CD8-positive, alpha-beta memory T cell (primary cell): ENCODE results near the gene VWF. TPM values are rescaled to one million over a fixed set of nuclear protein-coding genes. Genes with fewer than 3 reads are reported as not detected.

Source experiments
- CTCF ChIA-PET: fragments of 350-600 bp; sonication (Branson Sonifier 250); formaldehyde crosslinking; loops from one replicate; lab custom pipeline; 2021; ENCODE audit warnings: antibody characterized with exemption; lab: Charles Lee
- POLR2A ChIA-PET: fragments of 350-600 bp; sonication (Branson Sonifier 250); formaldehyde crosslinking; loops from one replicate; lab custom pipeline; 2021; ENCODE audit warnings: antibody characterized with exemption; lab: Charles Lee
- DNase-seq, 5 donors: peaks; one replicate each; pipeline versions ENCODE4 v3.0.0 to v3.0.0-alpha.2; 2020 to 2022; ENCODE audit warnings: mixed read lengths in 1 of 5
- H3K27ac ChIP-seq: one replicate; pipeline ENCODE4 v1.7.0; 2013; ENCODE audit warnings: low read depth, mild to moderate bottlenecking, low read length, moderate library complexity
- H3K27me3 ChIP-seq: 2 replicates; pipeline ENCODE4 v1.7.0; 2013; ENCODE audit warnings: low read length, mild to moderate bottlenecking; ENCODE audit not compliant: insufficient read depth, poor library complexity, severe bottlenecking
- H3K36me3 ChIP-seq: 2 replicates; pipeline ENCODE4 v1.7.0; 2013; ENCODE audit warnings: mild to moderate bottlenecking, low read length, moderate library complexity; ENCODE audit not compliant: insufficient read depth
- H3K4me1 ChIP-seq: 2 replicates; pipeline ENCODE4 v1.7.0; 2013; ENCODE audit warnings: mild to moderate bottlenecking, low read length, moderate library complexity; ENCODE audit not compliant: insufficient read depth
- H3K4me3 ChIP-seq: 2 replicates; pipeline ENCODE4 v1.7.0; 2013; ENCODE audit warnings: mild to moderate bottlenecking, low read length
- H3K9me3 ChIP-seq: 2 replicates; pipeline ENCODE4 v1.7.0; 2013; ENCODE audit warnings: mild to moderate bottlenecking, low read length
- H3K27ac Mint-ChIP-seq, 8 donors: one replicate each; pipeline ENCODE4 v1.8.0; 2020 to 2021; ENCODE audit warnings: mixed read lengths in 8 of 8, mild to moderate bottlenecking in 6 of 8, inconsistent platforms in 3 of 8, moderate library complexity in 3 of 8
- H3K27me3 Mint-ChIP-seq, 2 donors: one replicate each; pipeline ENCODE4 v1.8.0; 2020 to 2021; ENCODE audit warnings: mixed read lengths in 2 of 2, mild to moderate bottlenecking in 1 of 2, moderate library complexity in 1 of 2
- H3K36me3 Mint-ChIP-seq, 3 donors: one replicate each; pipeline ENCODE4 v1.8.0; 2020 to 2021; ENCODE audit warnings: mixed read lengths in 3 of 3, inconsistent platforms in 1 of 3, mild to moderate bottlenecking in 1 of 3
- H3K4me1 Mint-ChIP-seq, 3 donors: one replicate each; pipeline ENCODE4 v1.8.0; 2020 to 2021; ENCODE audit warnings: mixed read lengths in 3 of 3, inconsistent platforms in 1 of 3, mild to moderate bottlenecking in 1 of 3
- H3K4me3 Mint-ChIP-seq, 7 donors: one replicate each; pipeline ENCODE4 v1.8.0; 2020 to 2021; ENCODE audit warnings: mixed read lengths in 7 of 7, mild to moderate bottlenecking in 6 of 7, moderate library complexity in 4 of 7, inconsistent platforms in 2 of 7
- H3K9me3 Mint-ChIP-seq, 5 donors: one replicate each; pipeline ENCODE4 v1.8.0; 2020 to 2022; ENCODE audit warnings: mixed read lengths in 5 of 5, mild to moderate bottlenecking in 3 of 5, moderate library complexity in 2 of 5, inconsistent platforms in 1 of 5
- polyA plus RNA-seq: library from polyadenylated mRNA; unstranded; fragments of 300-500 nt; fragmentation: Illumina TruSeq; gene quantifications from one replicate; pipeline ENCODE4 v1.2.3, GENCODE V29; 2021
- total RNA-seq, 2 experiments: library from RNA; stranded (reverse); gene quantifications; one replicate each; pipeline ENCODE4 v1.2.3, GENCODE V29; 2021

VWF gene
- total and polyA plus RNA-seq, 3 experiments from 2014 or later = 0.02 TPM; not detected in 2

- Mint-ChIP-seq H3K4me3 (no peak overlapping the region), H3K27ac (no peak overlapping the region), H3K9me3 (no peaks in the 10 kb centered on the region), H3K4me1 (no peaks in the 10 kb centered on the region), H3K27me3 (peaks cover 10 to 25% of the 10 kb centered on the region in 2 donors), H3K36me3 (no peaks in the 10 kb centered on the region)
- POLR2A ChIA-PET = no interaction called here
- no peak for DNase-seq
- H3K4me1 ChIP-seq = no peaks in the 10 kb centered on the region
- H3K36me3 ChIP-seq = no peaks in the 10 kb centered on the region
- no peaks in the 10 kb centered on the region for H3K27me3 ChIP-seq
- H3K4me3 ChIP-seq = no peak overlapping the region
- H3K9me3 ChIP-seq = no peaks in the 10 kb centered on the region
- CTCF ChIA-PET = no interaction called here
- H3K27ac ChIP-seq = no peak overlapping the region
These were observed 62.1 kb downstream of the VWF start for GRCh38 chr12:6062395-6062756.

GRCh38 chr12:6061660-6062059 is 62.8 kb downstream of the VWF start:
- H3K4me1 ChIP-seq = no peaks in the 10 kb centered on the region
- Mint-ChIP-seq H3K27me3 (peaks cover 10 to 25% of the 10 kb centered on the region in 2 donors), H3K27ac (peak overlapping the region in 1 of 8 donors; percentile 19), H3K4me3 (no peak overlapping the region), H3K4me1 (peaks cover 0 to 3% (median 3%) of the 10 kb centered on the region in 3 donors), H3K36me3 (no peaks in the 10 kb centered on the region), H3K9me3 (no peaks in the 10 kb centered on the region)
- ChIA-PET CTCF (no interaction called here), POLR2A (no interaction called here)
- no peaks in the 10 kb centered on the region for H3K9me3 ChIP-seq
- H3K36me3 ChIP-seq = no peaks in the 10 kb centered on the region
- H3K4me3 ChIP-seq = no peak overlapping the region
- DNase-seq = no peak
- no peak overlapping the region for H3K27ac ChIP-seq
- no peaks in the 10 kb centered on the region for H3K27me3 ChIP-seq

DNA sequence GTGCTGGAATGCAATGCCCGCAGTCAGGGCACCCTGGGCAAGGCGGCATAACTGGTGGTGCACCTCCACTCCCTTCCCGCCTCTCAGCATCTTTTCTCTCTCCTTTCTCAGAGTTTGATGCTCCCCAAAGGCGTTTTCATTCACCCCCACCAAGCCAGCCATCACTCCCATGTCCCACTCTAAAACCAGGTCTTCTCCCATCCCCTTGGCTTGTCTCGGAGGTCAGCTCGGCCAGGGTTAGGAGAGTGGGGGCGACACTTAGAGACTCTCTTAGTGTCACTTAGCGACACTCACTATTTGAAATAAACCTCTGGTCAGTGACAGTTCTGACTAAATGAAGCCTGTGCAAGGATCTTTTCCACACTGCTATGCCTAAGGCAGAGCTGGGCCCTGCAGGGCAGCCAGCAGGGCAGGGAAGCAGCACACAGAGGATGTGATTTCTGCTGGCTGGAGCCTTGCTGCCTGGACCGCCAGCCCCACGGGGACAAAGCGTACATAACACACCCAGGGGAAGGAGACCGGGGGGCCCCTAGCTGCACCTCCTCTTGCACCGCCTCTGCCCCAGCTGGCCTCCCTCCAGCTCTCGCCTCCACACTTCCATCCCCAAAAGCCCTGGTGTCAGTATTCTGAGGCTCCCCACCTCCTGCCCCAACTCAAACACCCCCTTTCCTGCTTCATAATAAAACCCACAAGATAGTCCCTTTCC is 64.5 kb downstream of the VWF start:
- POLR2A ChIA-PET = no interaction called here
- Mint-ChIP-seq H3K4me3 (no peak overlapping the region), H3K9me3 (no peaks in the 10 kb centered on the region), H3K27me3 (peaks cover 13 to 36% of the 10 kb centered on the region in 2 donors), H3K36me3 (no peaks in the 10 kb centered on the region), H3K4me1 (peaks cover 3 to 9% (median 5%) of the 10 kb centered on the region in 3 donors), H3K27ac (no peak overlapping the region)
- H3K4me3 ChIP-seq = no peak overlapping the region
- no peaks in the 10 kb centered on the region for H3K27me3 ChIP-seq
- H3K4me1 ChIP-seq = no peaks in the 10 kb centered on the region
- CTCF ChIA-PET = interaction anchor here (1.4 to 2.0 kb wide), 2 partner anchors 136 to 224 kb away, joined by 3 to 4 read pairs; no protein-coding TSS in a partner anchor
- H3K27ac ChIP-seq = no peak overlapping the region
- DNase-seq = no peak
- no peaks in the 10 kb centered on the region for H3K9me3 ChIP-seq
- no peaks in the 10 kb centered on the region for H3K36me3 ChIP-seq

GRCh38 chr12:6059221-6059620 is 65.2 kb downstream of the VWF start:
- H3K36me3 ChIP-seq = no peaks in the 10 kb centered on the region
- H3K27me3 Mint-ChIP-seq = peaks cover 13 to 37% of the 10 kb centered on the region in 2 donors
- H3K4me1 Mint-ChIP-seq = peaks cover 3 to 9% (median 5%) of the 10 kb centered on the region in 3 donors
- H3K4me1 ChIP-seq = no peaks in the 10 kb centered on the region
- no peaks in the 10 kb centered on the region for H3K9me3 ChIP-seq
- no peaks in the 10 kb centered on the region for H3K9me3 Mint-ChIP-seq
- DNase-seq = no peak
- no peaks in the 10 kb centered on the region for H3K36me3 Mint-ChIP-seq
- H3K4me3 Mint-ChIP-seq = no peak overlapping the region
- no peak overlapping the region for H3K4me3 ChIP-seq
- no peaks in the 10 kb centered on the region for H3K27me3 ChIP-seq
- H3K27ac ChIP-seq = no peak overlapping the region
- CTCF ChIA-PET = interaction anchor here (1.4 to 2.0 kb wide), 2 partner anchors 136 to 225 kb away, joined by 3 to 4 read pairs; no protein-coding TSS in a partner anchor
- no peak overlapping the region for H3K27ac Mint-ChIP-seq
- POLR2A ChIA-PET = no interaction called here

- Histone ChIP-seq H3K4me3 (no peak overlapping the region), H3K27me3 (no peaks in the 10 kb centered on the region), H3K4me1 (no peaks in the 10 kb centered on the region), H3K9me3 (no peaks in the 10 kb centered on the region), H3K27ac (no peak overlapping the region), H3K36me3 (no peaks in the 10 kb centered on the region)
- H3K9me3 Mint-ChIP-seq = no peaks in the 10 kb centered on the region
- H3K4me3 Mint-ChIP-seq = no peak overlapping the region
- H3K36me3 Mint-ChIP-seq = no peaks in the 10 kb centered on the region
- peaks cover 13 to 32% of the 10 kb centered on the region in 2 donors for H3K27me3 Mint-ChIP-seq
- H3K4me1 Mint-ChIP-seq = peaks cover 3 to 9% (median 5%) of the 10 kb centered on the region in 3 donors
- H3K27ac Mint-ChIP-seq = peak overlapping the region in 1 of 8 donors; percentile 68
- no peak for DNase-seq
- POLR2A ChIA-PET = no interaction called here
- CTCF ChIA-PET = interaction anchor here (1.4 to 2.0 kb wide), 2 partner anchors 137 to 226 kb away, joined by 3 to 4 read pairs; no protein-coding TSS in a partner anchor
These were observed 65.8 kb downstream of the VWF start for GRCh38 chr12:6058481-6059161.

GRCh38 chr12:6057700-6058099 is 66.8 kb downstream of the VWF start:
- ChIA-PET POLR2A (interaction anchor here (0.6 kb wide), 1 partner anchor 107 kb away, joined by 5 read pairs; no protein-coding TSS in a partner anchor), CTCF (interaction anchor here (2.0 kb wide), 1 partner anchor 227 kb away, joined by 4 read pairs; no protein-coding TSS in a partner anchor)
- Mint-ChIP-seq H3K4me1 (peaks cover 3 to 9% (median 5%) of the 10 kb centered on the region in 3 donors), H3K27ac (peak overlapping the region in 1 of 8 donors; percentile 47), H3K27me3 (peaks cover 12 to 27% of the 10 kb centered on the region in 2 donors), H3K9me3 (no peaks in the 10 kb centered on the region), H3K4me3 (no peak overlapping the region), H3K36me3 (no peaks in the 10 kb centered on the region)
- Histone ChIP-seq H3K4me1 (no peaks in the 10 kb centered on the region), H3K4me3 (no peak overlapping the region), H3K36me3 (no peaks in the 10 kb centered on the region), H3K9me3 (no peaks in the 10 kb centered on the region), H3K27ac (no peak overlapping the region), H3K27me3 (no peaks in the 10 kb centered on the region)
- no peak for DNase-seq

DNA sequence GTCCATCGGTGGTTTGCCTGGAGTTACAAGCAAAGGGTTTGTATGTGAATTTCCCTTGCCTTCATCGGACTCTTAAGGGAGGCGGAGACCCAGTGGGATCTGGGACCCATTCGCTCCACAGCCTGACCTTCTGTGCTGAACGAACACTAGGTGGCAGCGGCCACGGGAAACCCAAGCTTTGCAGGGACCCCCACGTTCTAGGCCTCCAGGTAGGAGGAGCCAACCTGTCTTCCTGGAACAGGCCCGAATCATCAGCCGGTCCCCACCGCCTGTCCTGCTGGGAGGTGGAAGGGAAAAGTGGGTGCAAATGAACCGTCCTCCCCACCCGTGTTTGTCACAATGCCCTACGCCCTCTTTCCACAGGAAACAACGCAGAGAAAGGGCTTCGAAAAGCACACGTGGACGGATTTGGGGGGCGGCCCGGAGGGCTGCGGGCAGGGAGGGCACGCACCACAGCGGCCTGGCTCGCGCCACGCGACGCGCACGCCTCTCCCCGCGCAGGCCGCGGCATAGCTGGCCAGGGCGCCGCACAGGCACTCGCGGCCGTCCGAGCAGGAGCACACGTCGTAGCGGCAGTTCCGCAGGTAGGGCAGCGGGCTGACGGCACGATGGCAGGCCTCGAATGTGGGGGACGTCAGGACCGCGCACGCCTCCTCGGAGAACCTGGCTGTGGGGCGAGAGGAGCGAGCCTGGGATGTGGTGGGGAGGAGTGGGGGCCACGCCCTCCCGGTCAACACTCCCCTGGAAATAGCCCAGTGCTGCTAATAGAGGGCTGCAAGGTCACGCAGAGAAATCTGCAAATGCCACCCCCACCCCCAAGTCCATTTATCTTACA is 67.8 kb downstream of the VWF start:
- ChIA-PET POLR2A (interaction anchor here (0.6 kb wide), 1 partner anchor 108 kb away, joined by 5 read pairs; no protein-coding TSS in a partner anchor), CTCF (interaction anchor here (1.1 kb wide), 1 partner anchor 221 kb away, joined by 3 read pairs; no protein-coding TSS in a partner anchor)
- Histone ChIP-seq H3K36me3 (no peaks in the 10 kb centered on the region), H3K4me3 (peak overlapping the region; percentile 19), H3K27ac (no peak overlapping the region), H3K4me1 (no peaks in the 10 kb centered on the region), H3K27me3 (no peaks in the 10 kb centered on the region), H3K9me3 (no peaks in the 10 kb centered on the region)
- Mint-ChIP-seq H3K4me3 (peak overlapping the region; percentile 6 to 72 (median 59)), H3K27ac (no peak overlapping the region), H3K36me3 (no peaks in the 10 kb centered on the region), H3K4me1 (peaks cover 3 to 9% (median 5%) of the 10 kb centered on the region in 3 donors), H3K9me3 (no peaks in the 10 kb centered on the region), H3K27me3 (peaks cover 9 to 30% of the 10 kb centered on the region in 2 donors)
- peak in 1 of 5 donors; percentile 65 for DNase-seq
